Neural crest cell (in vitro differentiated cells): ENCODE data around the gene TGFB3. TPM values are rescaled to one million over a fixed set of nuclear protein-coding genes. Genes with fewer than 3 reads are reported as not detected.

Experiments
- DNase-seq: peaks from one replicate; pipeline ENCODE4 v3.0.0; 2021; ENCODE audit warnings: low read depth, mixed read lengths, low spot score
- H3K27ac Mint-ChIP-seq: one replicate; pipeline ENCODE4 v1.8.0; 2021; ENCODE audit warnings: mild to moderate bottlenecking, mixed read lengths; ENCODE audit not compliant: unreplicated experiment
- H3K27me3 Mint-ChIP-seq: 2 replicates; pipeline ENCODE4 v1.8.0; 2021; ENCODE audit warnings: low read depth, mild to moderate bottlenecking, mixed read lengths
- H3K36me3 Mint-ChIP-seq: 2 replicates; pipeline ENCODE4 v1.8.0; 2021; ENCODE audit warnings: low read depth, mild to moderate bottlenecking, mixed read lengths
- H3K4me1 Mint-ChIP-seq: 2 replicates; pipeline ENCODE4 v1.8.0; 2021; ENCODE audit warnings: mixed read lengths
- H3K4me3 Mint-ChIP-seq: one replicate; pipeline ENCODE4 v1.8.0; 2021; ENCODE audit warnings: mild to moderate bottlenecking, mixed read lengths
- H3K9me3 Mint-ChIP-seq: 2 replicates; pipeline ENCODE4 v1.8.0; 2021; ENCODE audit warnings: mixed read lengths
- long read RNA-seq: library from polyadenylated mRNA; unstranded; transcript quantifications from one replicate; pipeline ENCODE4 v2.0.0, GENCODE V29; 2020
- total RNA-seq: library from RNA; stranded (reverse); gene quantifications from 2 replicates; pipeline ENCODE4 v1.2.1, GENCODE V29; 2021
- TF ChIP-seq, protein P1 (sequence below): fragments of 200-600 bp; sonication (generic); conservative IDR thresholded peaks from 2 replicates; pipeline ENCODE4 v1.5.0; 2021; ENCODE audit warnings: antibody characterized with exemption, mild to moderate bottlenecking

Gene TGFB3
- 4.6 and 5.5 TPM in 2 replicates for total RNA-seq
- long read RNA-seq, partial matches to known transcripts = 1 of 1 reads
- long read RNA-seq, other reads (novel, unspliced or antisense) = 0 of 1 reads

- TF ChIP-seq, protein P1, sequence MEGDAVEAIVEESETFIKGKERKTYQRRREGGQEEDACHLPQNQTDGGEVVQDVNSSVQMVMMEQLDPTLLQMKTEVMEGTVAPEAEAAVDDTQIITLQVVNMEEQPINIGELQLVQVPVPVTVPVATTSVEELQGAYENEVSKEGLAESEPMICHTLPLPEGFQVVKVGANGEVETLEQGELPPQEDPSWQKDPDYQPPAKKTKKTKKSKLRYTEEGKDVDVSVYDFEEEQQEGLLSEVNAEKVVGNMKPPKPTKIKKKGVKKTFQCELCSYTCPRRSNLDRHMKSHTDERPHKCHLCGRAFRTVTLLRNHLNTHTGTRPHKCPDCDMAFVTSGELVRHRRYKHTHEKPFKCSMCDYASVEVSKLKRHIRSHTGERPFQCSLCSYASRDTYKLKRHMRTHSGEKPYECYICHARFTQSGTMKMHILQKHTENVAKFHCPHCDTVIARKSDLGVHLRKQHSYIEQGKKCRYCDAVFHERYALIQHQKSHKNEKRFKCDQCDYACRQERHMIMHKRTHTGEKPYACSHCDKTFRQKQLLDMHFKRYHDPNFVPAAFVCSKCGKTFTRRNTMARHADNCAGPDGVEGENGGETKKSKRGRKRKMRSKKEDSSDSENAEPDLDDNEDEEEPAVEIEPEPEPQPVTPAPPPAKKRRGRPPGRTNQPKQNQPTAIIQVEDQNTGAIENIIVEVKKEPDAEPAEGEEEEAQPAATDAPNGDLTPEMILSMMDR = no peak
- H3K27ac Mint-ChIP-seq = peak within 1 kb of the TSS; percentile 63
- no peaks in the 10 kb centered on the region for H3K36me3 Mint-ChIP-seq
- no peak for DNase-seq
- peaks cover 42% of the 10 kb centered on the region for H3K4me1 Mint-ChIP-seq
- H3K27me3 Mint-ChIP-seq = peaks cover 20% of the 10 kb centered on the region
- H3K9me3 Mint-ChIP-seq = no peaks in the 10 kb centered on the region
- H3K4me3 Mint-ChIP-seq = peak within 1 kb of the TSS; percentile 88
Observed at GRCh38 chr14:75981426-75982265, at the start of gene TGFB3. TSS of gene TGFB3 (minus strand) at chr14:75981995. CDS start at chr14:75980893, 1,102 bp downstream.

GRCh38 chr14:76024211-76024907 is 42.6 kb upstream of the TGFB3 start:
- TF ChIP-seq, protein P1 = no peak
- peaks cover 56% of the 10 kb centered on the region for H3K36me3 Mint-ChIP-seq
- no peak for DNase-seq
- H3K27me3 Mint-ChIP-seq = no peaks in the 10 kb centered on the region
- H3K4me3 Mint-ChIP-seq = no peak overlapping the region
- H3K4me1 Mint-ChIP-seq = no peaks in the 10 kb centered on the region
- H3K27ac Mint-ChIP-seq = no peak overlapping the region
- H3K9me3 Mint-ChIP-seq = peaks cover 10% of the 10 kb centered on the region

DNA sequence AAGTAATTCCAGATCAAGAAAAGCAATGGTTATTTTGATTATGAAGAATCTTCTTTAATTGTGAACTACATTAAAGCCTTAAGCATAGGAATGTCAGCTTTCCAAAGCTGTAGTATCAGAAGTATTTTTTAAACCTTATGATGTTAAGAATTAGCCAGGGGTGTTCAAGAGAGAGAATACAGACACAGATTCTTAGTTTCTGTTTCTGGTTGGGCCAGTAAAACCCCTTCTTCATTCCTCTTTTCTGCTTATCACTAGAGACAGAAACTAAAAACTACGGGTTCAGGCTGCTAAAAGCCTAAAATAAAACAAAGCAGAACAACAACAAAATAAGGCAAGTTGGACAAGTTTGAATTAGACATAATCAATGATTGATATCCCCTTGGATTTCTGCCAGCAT is 42.0 kb upstream of the TGFB3 start:
- H3K36me3 Mint-ChIP-seq = peaks cover 59% of the 10 kb centered on the region
- TF ChIP-seq, protein P1 = no peak
- DNase-seq = no peak
- H3K27ac Mint-ChIP-seq = no peak overlapping the region
- H3K27me3 Mint-ChIP-seq = no peaks in the 10 kb centered on the region
- no peak overlapping the region for H3K4me3 Mint-ChIP-seq
- no peaks in the 10 kb centered on the region for H3K4me1 Mint-ChIP-seq
- H3K9me3 Mint-ChIP-seq = peaks cover 14% of the 10 kb centered on the region

DNA sequence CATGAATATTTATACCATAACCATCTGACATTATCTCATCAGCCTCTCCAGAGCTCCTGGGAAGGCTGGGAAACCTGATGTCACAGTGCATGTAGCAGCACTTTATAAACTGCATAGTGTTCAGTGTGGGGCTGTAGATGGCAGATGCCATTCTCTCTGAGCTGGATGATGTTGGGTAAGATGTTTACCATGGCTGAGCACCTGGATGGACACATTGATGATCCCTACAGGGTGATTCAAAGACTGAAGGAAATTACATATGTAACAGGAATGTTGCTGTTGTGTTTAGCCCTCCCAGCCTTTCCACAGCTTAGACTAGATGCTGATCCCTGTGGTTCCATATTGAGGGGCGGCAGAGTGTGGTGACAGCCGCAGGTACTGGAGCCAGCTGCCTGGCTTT is 41.2 kb upstream of the TGFB3 start:
- H3K36me3 Mint-ChIP-seq = peaks cover 60% of the 10 kb centered on the region

DNA sequence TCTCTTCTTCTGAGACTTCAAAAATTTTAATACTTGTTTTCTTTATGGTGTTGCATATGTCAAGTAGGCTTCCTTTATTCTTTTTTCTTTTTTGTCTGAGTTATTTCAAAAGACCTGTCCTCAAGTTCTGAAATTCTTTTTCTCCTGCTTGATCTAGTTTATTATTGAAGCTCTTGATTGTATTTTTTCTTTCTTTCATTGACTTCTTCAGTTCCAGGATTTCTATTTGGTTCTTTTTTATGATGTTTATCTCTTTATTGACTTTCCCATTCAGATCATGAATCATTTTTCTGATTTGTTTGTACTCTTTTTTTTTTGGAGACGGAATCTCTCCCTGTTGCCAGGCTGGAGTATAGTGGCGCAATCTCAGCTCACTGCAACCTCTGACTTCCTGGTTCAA is 37.9 kb upstream of the TGFB3 start:
- TF ChIP-seq, protein P1 = no peak
- Mint-ChIP-seq H3K27me3 (no peaks in the 10 kb centered on the region), H3K4me3 (no peak overlapping the region), H3K4me1 (no peaks in the 10 kb centered on the region), H3K27ac (no peak overlapping the region), H3K36me3 (peaks cover 71% of the 10 kb centered on the region), H3K9me3 (peaks cover 14% of the 10 kb centered on the region)
- no peak for DNase-seq

More for the DNA sequence above, 41.2 kb upstream of the TGFB3 start:
- Mint-ChIP-seq H3K27me3 (no peaks in the 10 kb centered on the region), H3K4me1 (no peaks in the 10 kb centered on the region), H3K9me3 (peaks cover 14% of the 10 kb centered on the region), H3K4me3 (no peak overlapping the region), H3K27ac (no peak overlapping the region)
- TF ChIP-seq, protein P1 = no peak
- no peak for DNase-seq
